Smooth muscle cell (in vitro differentiated cells): ENCODE results near the gene CTSZ. TPM values are rescaled to one million over a fixed set of nuclear protein-coding genes. Genes with fewer than 3 reads are reported as not detected.

Experiments
- DNase-seq: peaks from one replicate; lab custom pipeline; 2025; ENCODE audit not compliant: unreplicated experiment; lab: John Stamatoyannopoulos, UW
- H2AFZ ChIP-seq: fragments of 200-600 bp; sonication (generic); 2 replicates; pipeline ENCODE4 v1.6.0; 2016; ENCODE audit warnings: antibody characterized with exemption, low read depth, mild to moderate bottlenecking
- H3F3A ChIP-seq: fragments of 200-600 bp; sonication (generic); 2 replicates; pipeline ENCODE4 v1.6.0; 2017; ENCODE audit warnings: antibody characterized with exemption, low read depth
- H3K27ac ChIP-seq: fragments of 200-600 bp; sonication (generic); 2 replicates; pipeline ENCODE4 v1.5.1; 2016; ENCODE audit warnings: low read depth, mild to moderate bottlenecking
- H3K27me3 ChIP-seq: fragments of 200-600 bp; sonication (generic); 2 replicates; pipeline ENCODE4 v1.6.1; 2016; ENCODE audit warnings: low read depth, mild to moderate bottlenecking
- H3K36me3 ChIP-seq: fragments of 200-600 bp; sonication (generic); 2 replicates; pipeline ENCODE4 v1.5.1; 2016; ENCODE audit warnings: low read depth
- H3K4me1 ChIP-seq: fragments of 200-600 bp; sonication (generic); 2 replicates; pipeline ENCODE4 v1.5.1; 2016; ENCODE audit warnings: low read depth
- H3K4me2 ChIP-seq: fragments of 200-600 bp; sonication (generic); 2 replicates; pipeline ENCODE4 v1.6.0; 2016; ENCODE audit warnings: mild to moderate bottlenecking
- H3K4me3 ChIP-seq: fragments of 200-600 bp; sonication (generic); 2 replicates; pipeline ENCODE4 v1.5.1; 2016; ENCODE audit warnings: mild to moderate bottlenecking
- H3K79me2 ChIP-seq: fragments of 200-600 bp; sonication (generic); 2 replicates; pipeline ENCODE4 v1.6.0; 2016; ENCODE audit warnings: low read depth, mild to moderate bottlenecking
- H3K9ac ChIP-seq: fragments of 200-600 bp; sonication (generic); 2 replicates; pipeline ENCODE4 v1.6.0; 2016; ENCODE audit warnings: low read depth
- H3K9me3 ChIP-seq: fragments of 200-600 bp; sonication (generic); replicated peaks from 2 replicates; pipeline ENCODE4 v1.5.1; 2016; ENCODE audit warnings: low read depth
- H4K20me1 ChIP-seq: fragments of 200-600 bp; sonication (generic); 2 replicates; pipeline ENCODE4 v1.6.0; 2016; ENCODE audit warnings: low read depth
- CTCF ChIP-seq: fragments of 200-600 bp; sonication (generic); IDR thresholded peaks from 2 replicates; pipeline ENCODE4 v1.5.1; 2017; ENCODE audit warnings: borderline replicate concordance, mild to moderate bottlenecking, antibody characterized with exemption; ENCODE audit not compliant: insufficient read depth, poor library complexity, severe bottlenecking
- whole genome bisulfite sequencing: methylation state at CpG from one replicate; pipeline ENCODE4 v1.1.7; 2016; ENCODE audit warnings: low lambda C conversion rate; 5-methylcytosine and 5-hydroxymethylcytosine counted together
- polyA plus RNA-seq: library from polyadenylated mRNA; unstranded; fragments of >200 nt; fragmentation: Nextera tagmentation; extraction: Ambion mirVana; gene quantifications from 2 replicates; pipeline ENCODE4 v1.2.1, GENCODE V29; 2016
- total RNA-seq: library from RNA; depleted of rRNA; stranded (reverse); fragments of >200 nt; gene quantifications from 2 replicates; pipeline ENCODE4 v1.2.3, GENCODE V29; 2014

The CTSZ gene
- total and polyA plus RNA-seq, 2 experiments from 2014 or later, result 12.7 to 151 TPM

GRCh38 chr20:58997141-58997770, 9.8 kb downstream of the CTSZ start:
- Histone ChIP-seq H3K79me2 (no peaks in the 10 kb centered on the region), H3K4me1 (no peaks in the 10 kb centered on the region), H3F3A (peaks cover 19% of the 10 kb centered on the region), H3K27ac (no peak overlapping the region), H4K20me1 (peaks cover 4% of the 10 kb centered on the region), H3K4me2 (no peak overlapping the region), H3K4me3 (no peak overlapping the region), H3K9me3 (no peaks in the 10 kb centered on the region), H3K36me3 (peaks cover 11% of the 10 kb centered on the region), H3K9ac (no peak overlapping the region), H3K27me3 (no peaks in the 10 kb centered on the region), H2AFZ (no peak overlapping the region)
- 94% methylated on average over 24 of the region's 24 CpGs for WGBS
- no peak for DNase-seq
- no peak for TF ChIP-seq CTCF

GRCh38 chr20:58996226-58996611, 10.8 kb downstream of the CTSZ start:
- Histone ChIP-seq H3K4me3 (no peak overlapping the region), H3K36me3 (peaks cover 15% of the 10 kb centered on the region), H3K9ac (no peak overlapping the region), H3F3A (peaks cover 19% of the 10 kb centered on the region), H3K27me3 (no peaks in the 10 kb centered on the region), H4K20me1 (no peaks in the 10 kb centered on the region), H3K4me2 (no peak overlapping the region), H3K79me2 (no peaks in the 10 kb centered on the region), H3K4me1 (no peaks in the 10 kb centered on the region), H3K27ac (no peak overlapping the region), H3K9me3 (no peaks in the 10 kb centered on the region), H2AFZ (no peak overlapping the region)
- DNase-seq, result no peak
- 96% methylated on average over 12 of the region's 12 CpGs for WGBS
- TF ChIP-seq CTCF, result no peak

- no peak overlapping the region for H3K9ac ChIP-seq
- H3K36me3 ChIP-seq, result peaks cover 17% of the 10 kb centered on the region
- no peaks in the 10 kb centered on the region for H3K4me1 ChIP-seq
- no peak overlapping the region for H3K4me3 ChIP-seq
- H3K9me3 ChIP-seq, result no peaks in the 10 kb centered on the region
- no peak for TF ChIP-seq CTCF
- no peaks in the 10 kb centered on the region for H3K27me3 ChIP-seq
- H3K27ac ChIP-seq, result no peak overlapping the region
- no peaks in the 10 kb centered on the region for H4K20me1 ChIP-seq
- no peaks in the 10 kb centered on the region for H3K79me2 ChIP-seq
- peaks cover 19% of the 10 kb centered on the region for H3F3A ChIP-seq
- no peak overlapping the region for H3K4me2 ChIP-seq
- no peak for DNase-seq
- H2AFZ ChIP-seq, result no peak overlapping the region
- WGBS, result 97% methylated on average over 18 of the region's 18 CpGs
Observed at GRCh38 chr20:58995461-58996225, 11.4 kb downstream of the CTSZ start.
